ENCODE results near the gene ATP5F1D. TPM values are rescaled to one million over a fixed set of nuclear protein-coding genes. Genes with fewer than 3 reads are reported as not detected.

Gene ATP5F1D
- total RNA-seq, 1 experiment from 2014 or later, result 179 TPM

DNA sequence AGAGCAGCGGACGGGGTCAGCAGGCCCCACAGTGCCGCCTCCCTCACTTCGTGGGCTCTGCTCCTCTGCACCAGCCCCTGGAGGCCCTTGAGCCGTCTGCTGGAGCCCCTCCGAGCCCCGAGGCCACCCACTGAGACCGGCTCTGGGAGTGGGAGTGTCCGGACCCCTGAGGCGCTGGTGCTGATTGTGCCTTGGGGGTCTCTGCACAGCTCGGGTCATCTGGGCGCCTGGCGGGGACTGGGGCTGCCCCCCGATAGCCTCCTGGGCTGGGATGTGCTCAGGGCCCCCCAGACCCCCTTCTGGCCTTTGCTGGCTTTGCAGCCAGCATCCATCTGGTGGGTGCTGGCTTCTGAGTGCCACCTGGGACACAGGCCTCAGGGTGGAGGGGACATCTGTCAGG, 19.2 kb upstream of the ATP5F1D start:
- Mint-ChIP-seq H3K4me3 (no peak overlapping the region), H3K36me3 (ENCODE audit: insufficient read depth in 1 of 3, low read depth in 3 of 3) (peaks cover 2 to 9% (median 6%) of the 10 kb centered on the region in 3 experiments; a peak in 5 of 7 replicates), H3K9me3 (no peaks in the 10 kb centered on the region), H3K4me1 (peaks cover 0 to 6% of the 10 kb centered on the region in 2 experiments; a peak in 2 of 4 replicates), H3K27ac (no peak overlapping the region), H3K27me3 (ENCODE audit: low read depth) (no peaks in the 10 kb centered on the region)
- DNase-seq, result no peak
- no peak overlapping the region for H2BK12ac ChIP-seq (ENCODE audit: insufficient read length, low read depth, low read length)
- no peaks in the 10 kb centered on the region for H3K79me2 ChIP-seq (ENCODE audit: insufficient read depth, low read length)
- no peak overlapping the region for H2BK20ac ChIP-seq (ENCODE audit: low read depth, low read length, poor library complexity, severe bottlenecking)
- H3K18ac ChIP-seq (ENCODE audit: insufficient read length, low read depth, low read length), result no peak overlapping the region
- no peak overlapping the region for H2BK15ac ChIP-seq (ENCODE audit: low read depth, low read length)
- peaks cover 4% of the 10 kb centered on the region for H3K79me1 ChIP-seq (ENCODE audit: insufficient read depth, low read depth, low read length, poor library complexity, severe bottlenecking)
- no peak overlapping the region for H4K8ac ChIP-seq (replicated peaks; ENCODE audit: insufficient read length, low read depth, low read length)
- H3K4me1 ChIP-seq (ENCODE audit: insufficient read depth, low read length), result no peaks in the 10 kb centered on the region
- no peak overlapping the region for H2BK120ac ChIP-seq (ENCODE audit: low read depth, low read length, poor library complexity, severe bottlenecking)
- no peak overlapping the region for H3K14ac ChIP-seq (ENCODE audit: insufficient read depth, low read length)
- no peak overlapping the region for H3K4me2 ChIP-seq (ENCODE audit: insufficient read depth, insufficient read length, low read length)
- H3T11ph ChIP-seq (ENCODE audit: low read length), result no peak overlapping the region
- H3K27me3 ChIP-seq (ENCODE audit: insufficient read depth, low read length), result no peaks in the 10 kb centered on the region
- no peaks in the 10 kb centered on the region for H3K9me3 ChIP-seq (ENCODE audit: control insufficient read depth, low read depth, low read length)
- no peak overlapping the region for H3K27ac ChIP-seq (ENCODE audit: insufficient read length, low read depth, low read length)
- H4K5ac ChIP-seq (ENCODE audit: insufficient read length, low read depth, low read length), result no peak overlapping the region
- no peak overlapping the region for H2BK5ac ChIP-seq (ENCODE audit: insufficient read length, low read length)
- no peaks in the 10 kb centered on the region for H4K20me1 ChIP-seq (ENCODE audit: control insufficient read depth, insufficient read depth, insufficient read length)
- no peak overlapping the region for H3K23ac ChIP-seq (ENCODE audit: insufficient read length, low read depth, low read length)
- H2AFZ ChIP-seq (ENCODE audit: low read length), result no peak overlapping the region
- WGBS (ENCODE audit: extremely low coverage, insufficient read length, low lambda C conversion rate), result no CpG with 5 or more reads among the region's 14 CpGs
- H3K23me2 ChIP-seq (ENCODE audit: insufficient read length, low read depth, low read length, poor library complexity, severe bottlenecking), result no peaks in the 10 kb centered on the region
- H3K4ac ChIP-seq (ENCODE audit: low read depth, low read length), result no peak overlapping the region
- TF ChIP-seq, protein P1, sequence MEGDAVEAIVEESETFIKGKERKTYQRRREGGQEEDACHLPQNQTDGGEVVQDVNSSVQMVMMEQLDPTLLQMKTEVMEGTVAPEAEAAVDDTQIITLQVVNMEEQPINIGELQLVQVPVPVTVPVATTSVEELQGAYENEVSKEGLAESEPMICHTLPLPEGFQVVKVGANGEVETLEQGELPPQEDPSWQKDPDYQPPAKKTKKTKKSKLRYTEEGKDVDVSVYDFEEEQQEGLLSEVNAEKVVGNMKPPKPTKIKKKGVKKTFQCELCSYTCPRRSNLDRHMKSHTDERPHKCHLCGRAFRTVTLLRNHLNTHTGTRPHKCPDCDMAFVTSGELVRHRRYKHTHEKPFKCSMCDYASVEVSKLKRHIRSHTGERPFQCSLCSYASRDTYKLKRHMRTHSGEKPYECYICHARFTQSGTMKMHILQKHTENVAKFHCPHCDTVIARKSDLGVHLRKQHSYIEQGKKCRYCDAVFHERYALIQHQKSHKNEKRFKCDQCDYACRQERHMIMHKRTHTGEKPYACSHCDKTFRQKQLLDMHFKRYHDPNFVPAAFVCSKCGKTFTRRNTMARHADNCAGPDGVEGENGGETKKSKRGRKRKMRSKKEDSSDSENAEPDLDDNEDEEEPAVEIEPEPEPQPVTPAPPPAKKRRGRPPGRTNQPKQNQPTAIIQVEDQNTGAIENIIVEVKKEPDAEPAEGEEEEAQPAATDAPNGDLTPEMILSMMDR (conservative IDR thresholded peaks at IDR 0.05), result peak; percentile 10; the same call in 1 of the 3 replicates
- H3K56ac ChIP-seq (ENCODE audit: insufficient read length, low read depth, low read length), result no peak overlapping the region
- H2AK5ac ChIP-seq (ENCODE audit: insufficient read length, low read length), result no peak overlapping the region
- H4K91ac ChIP-seq (ENCODE audit: insufficient read length, low read depth, low read length), result no peak overlapping the region
- H3K9ac ChIP-seq (ENCODE audit: extremely low read depth, insufficient read length, low read length), result no peak overlapping the region

Measured in H9 (cell line).